GM12878 (cell line): ENCODE measurements around the gene HSPA2. TPM values are rescaled to one million over a fixed set of nuclear protein-coding genes. Genes with fewer than 3 reads are reported as not detected.

Experiments used
- CHD4 ChIP-seq: fragments of 200-600 bp; sonication (generic); IDR thresholded peaks from 2 replicates; pipeline ENCODE4 v1.6.1; 2016; ENCODE audit warnings: mild to moderate bottlenecking
- CREM ChIP-seq: IDR thresholded peaks from 2 replicates; pipeline ENCODE4 v1.6.1; 2014; ENCODE audit warnings: antibody characterized with exemption, low read depth
- CTCF ChIP-seq, 3 experiments: IDR thresholded peaks in 2 of 3; conservative IDR thresholded peaks in 1 of 3; 2 replicates each; pipeline ENCODE4 v1.5.1; 2011; ENCODE audit warnings: low read depth in 3 of 3, low read length in 3 of 3, mild to moderate bottlenecking in 3 of 3, control low read depth in 2 of 3, moderate library complexity in 2 of 3, inconsistent platforms in 1 of 3, mixed read lengths in 1 of 3; ENCODE audit not compliant: control insufficient read depth in 2 of 3, insufficient read depth in 1 of 3; ENCODE audit errors: extremely low read depth in 1 of 3
- GATAD2B ChIP-seq: fragments of 450-650 bp; conservative IDR thresholded peaks from 2 replicates; pipeline ENCODE4 v1.6.1; 2017; ENCODE audit warnings: low read depth, mild to moderate bottlenecking, moderate library complexity
- KLF5 ChIP-seq: fragments of 450-650 bp; IDR thresholded peaks from 2 replicates; pipeline ENCODE4 v1.6.1; 2014; ENCODE audit warnings: mild to moderate bottlenecking; ENCODE audit not compliant: partially characterized antibody
- MTA2 ChIP-seq: fragments of 450-650 bp; IDR thresholded peaks from 2 replicates; pipeline ENCODE4 v1.6.1; 2016; ENCODE audit warnings: low read depth, mild to moderate bottlenecking, moderate library complexity
- MXI1 ChIP-seq: fragments of 150-350 bp; IDR thresholded peaks from 2 replicates; pipeline ENCODE4 v1.6.1; 2011; ENCODE audit warnings: low read depth, mild to moderate bottlenecking, inconsistent platforms, low read length, improper control_type of control experiment
- NR2F1 ChIP-seq: fragments of 450-650 bp; conservative IDR thresholded peaks from 2 replicates; pipeline ENCODE4 v1.6.1; 2017; ENCODE audit warnings: mild to moderate bottlenecking
- PAX8 ChIP-seq: fragments of 450-650 bp; IDR thresholded peaks from 2 replicates; pipeline ENCODE4 v1.6.1; 2017; ENCODE audit warnings: mild to moderate bottlenecking, moderate library complexity
- PRDM15 ChIP-seq: fragments of 450-650 bp; formaldehyde crosslinking; IDR thresholded peaks from 2 replicates; pipeline ENCODE4 v1.4.0; 2020; ENCODE audit warnings: mild to moderate bottlenecking, moderate library complexity
- RBBP5 ChIP-seq: fragments of 200-600 bp; sonication (generic); conservative IDR thresholded peaks from 2 replicates; pipeline ENCODE4 v1.6.1; 2016
- RUNX3 ChIP-seq: IDR thresholded peaks from 2 replicates; pipeline ENCODE4 v1.6.1; 2012; ENCODE audit warnings: low read length, inconsistent platforms
- SREBF1 ChIP-seq: IDR thresholded peaks from 2 replicates; pipeline ENCODE4 v1.6.1; 2012; ENCODE audit warnings: mild to moderate bottlenecking, low read length
- TCF12 ChIP-seq: IDR thresholded peaks from 2 replicates; pipeline ENCODE4 v1.6.1; 2011; ENCODE audit warnings: low read depth, mild to moderate bottlenecking, low read length
- YBX1 ChIP-seq: fragments of 450-650 bp; IDR thresholded peaks from 2 replicates; pipeline ENCODE4 v1.6.1; 2016; ENCODE audit warnings: antibody characterized with exemption
- ZNF592 ChIP-seq: fragments of 450-650 bp; IDR thresholded peaks from 2 replicates; pipeline ENCODE4 v1.6.1; 2017; ENCODE audit warnings: mild to moderate bottlenecking, moderate library complexity
- polyA plus RNA-seq, 11 experiments: library from polyadenylated mRNA; depleted of rRNA in 4 of 11; unstranded in 6 of 11; stranded (reverse) in 5 of 11; fragments of >200 nt; fragmentation: Nextera tagmentation in 4 of 11; fragmentation: Illumina TruSeq in 1 of 11; extraction: Ambion mirVana in 4 of 11; extraction: Trizol in 1 of 11; gene quantifications; 1 replicate in 1 of 11; 2 replicates in 10 of 11; pipeline versions ENCODE4 v1.2.1 to v1.2.3, GENCODE V29; 2011 to 2016; ENCODE audit warnings: inconsistent platforms in 2 of 11, missing spikeins in 2 of 11, low read depth in 1 of 11
- total RNA-seq, 4 experiments: library from RNA; depleted of rRNA in 3 of 4; stranded (reverse); fragments of >200 nt in 3 of 4; fragmentation: Illumina TruSeq in 1 of 4; extraction: Trizol in 1 of 4; gene quantifications; 2 replicates each; pipeline versions ENCODE4 v1.2.1 to v1.2.3, GENCODE V29; 2013 to 2021
- TF ChIP-seq, protein P1 (sequence below): fragments of 450-650 bp; IDR thresholded peaks from 2 replicates; pipeline ENCODE4 v1.6.1; 2017; ENCODE audit warnings: mild to moderate bottlenecking, low read depth, inconsistent platforms; ENCODE audit not compliant: poor library complexity, severe bottlenecking
- TF ChIP-seq, protein P2 (sequence below): fragments of 450-650 bp; IDR thresholded peaks from 2 replicates; pipeline ENCODE4 v1.6.1; 2014; ENCODE audit warnings: mild to moderate bottlenecking

Gene HSPA2
- total and polyA plus RNA-seq, 10 of the 15 experiments (the other 5 are each of a cell fraction or from before 2014, with no cell fraction given) = 0.02 to 1.2 (median 0.65) TPM

- peak; percentile 33; the same call in 1 of the 2 replicates for TF ChIP-seq MTA2
- TF ChIP-seq CHD4 = no peak
- TF ChIP-seq CTCF (IDR thresholded peaks at IDR 0.05 in 2 of 3, conservative IDR thresholded peaks at IDR 0.05 in 1 of 3; ENCODE audit: control insufficient read depth in 2 of 3, extremely low read depth in 1 of 3, insufficient read depth in 1 of 3, low read depth in 3 of 3, low read length in 3 of 3) = no peak
- TF ChIP-seq, protein P1, sequence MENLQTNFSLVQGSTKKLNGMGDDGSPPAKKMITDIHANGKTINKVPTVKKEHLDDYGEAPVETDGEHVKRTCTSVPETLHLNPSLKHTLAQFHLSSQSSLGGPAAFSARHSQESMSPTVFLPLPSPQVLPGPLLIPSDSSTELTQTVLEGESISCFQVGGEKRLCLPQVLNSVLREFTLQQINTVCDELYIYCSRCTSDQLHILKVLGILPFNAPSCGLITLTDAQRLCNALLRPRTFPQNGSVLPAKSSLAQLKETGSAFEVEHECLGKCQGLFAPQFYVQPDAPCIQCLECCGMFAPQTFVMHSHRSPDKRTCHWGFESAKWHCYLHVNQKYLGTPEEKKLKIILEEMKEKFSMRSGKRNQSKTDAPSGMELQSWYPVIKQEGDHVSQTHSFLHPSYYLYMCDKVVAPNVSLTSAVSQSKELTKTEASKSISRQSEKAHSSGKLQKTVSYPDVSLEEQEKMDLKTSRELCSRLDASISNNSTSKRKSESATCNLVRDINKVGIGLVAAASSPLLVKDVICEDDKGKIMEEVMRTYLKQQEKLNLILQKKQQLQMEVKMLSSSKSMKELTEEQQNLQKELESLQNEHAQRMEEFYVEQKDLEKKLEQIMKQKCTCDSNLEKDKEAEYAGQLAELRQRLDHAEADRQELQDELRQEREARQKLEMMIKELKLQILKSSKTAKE = no peak
- TF ChIP-seq RBBP5 = no peak
- TF ChIP-seq TCF12 = peak; percentile 45; the same call in 1 of the 2 replicates
- TF ChIP-seq MXI1 = peak; percentile 27; the same call in 1 of the 2 replicates
- TF ChIP-seq YBX1 = no peak
- no peak for TF ChIP-seq ZNF592
- no peak for TF ChIP-seq KLF5
- no peak for TF ChIP-seq PAX8
- peak; percentile 56; the same call in 1 of the 2 replicates for TF ChIP-seq RUNX3
- TF ChIP-seq SREBF1 = no peak
- TF ChIP-seq GATAD2B = peak; percentile 52; the same call in 1 of the 2 replicates
- no peak for TF ChIP-seq PRDM15 (CRISPR knock-in tag)
- peak; percentile 28; the same call in 1 of the 2 replicates for TF ChIP-seq NR2F1
- peak; percentile 45 for TF ChIP-seq CREM
- TF ChIP-seq, protein P2, sequence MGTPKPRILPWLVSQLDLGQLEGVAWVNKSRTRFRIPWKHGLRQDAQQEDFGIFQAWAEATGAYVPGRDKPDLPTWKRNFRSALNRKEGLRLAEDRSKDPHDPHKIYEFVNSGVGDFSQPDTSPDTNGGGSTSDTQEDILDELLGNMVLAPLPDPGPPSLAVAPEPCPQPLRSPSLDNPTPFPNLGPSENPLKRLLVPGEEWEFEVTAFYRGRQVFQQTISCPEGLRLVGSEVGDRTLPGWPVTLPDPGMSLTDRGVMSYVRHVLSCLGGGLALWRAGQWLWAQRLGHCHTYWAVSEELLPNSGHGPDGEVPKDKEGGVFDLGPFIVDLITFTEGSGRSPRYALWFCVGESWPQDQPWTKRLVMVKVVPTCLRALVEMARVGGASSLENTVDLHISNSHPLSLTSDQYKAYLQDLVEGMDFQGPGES = no peak
These were observed 36.1 kb upstream of the HSPA2 start, which contains the start of gene ZBTB1 (continued) for GRCh38 chr14:64504310-64504896.
